Measurements from ENCODE around the gene HOXD13.
A peak's percentile ranks its signal among the peaks of the same experiment; 100 is the strongest.

The HOXD13 gene
- 0 reads per million in 4 donors for total RNA-seq

DNA sequence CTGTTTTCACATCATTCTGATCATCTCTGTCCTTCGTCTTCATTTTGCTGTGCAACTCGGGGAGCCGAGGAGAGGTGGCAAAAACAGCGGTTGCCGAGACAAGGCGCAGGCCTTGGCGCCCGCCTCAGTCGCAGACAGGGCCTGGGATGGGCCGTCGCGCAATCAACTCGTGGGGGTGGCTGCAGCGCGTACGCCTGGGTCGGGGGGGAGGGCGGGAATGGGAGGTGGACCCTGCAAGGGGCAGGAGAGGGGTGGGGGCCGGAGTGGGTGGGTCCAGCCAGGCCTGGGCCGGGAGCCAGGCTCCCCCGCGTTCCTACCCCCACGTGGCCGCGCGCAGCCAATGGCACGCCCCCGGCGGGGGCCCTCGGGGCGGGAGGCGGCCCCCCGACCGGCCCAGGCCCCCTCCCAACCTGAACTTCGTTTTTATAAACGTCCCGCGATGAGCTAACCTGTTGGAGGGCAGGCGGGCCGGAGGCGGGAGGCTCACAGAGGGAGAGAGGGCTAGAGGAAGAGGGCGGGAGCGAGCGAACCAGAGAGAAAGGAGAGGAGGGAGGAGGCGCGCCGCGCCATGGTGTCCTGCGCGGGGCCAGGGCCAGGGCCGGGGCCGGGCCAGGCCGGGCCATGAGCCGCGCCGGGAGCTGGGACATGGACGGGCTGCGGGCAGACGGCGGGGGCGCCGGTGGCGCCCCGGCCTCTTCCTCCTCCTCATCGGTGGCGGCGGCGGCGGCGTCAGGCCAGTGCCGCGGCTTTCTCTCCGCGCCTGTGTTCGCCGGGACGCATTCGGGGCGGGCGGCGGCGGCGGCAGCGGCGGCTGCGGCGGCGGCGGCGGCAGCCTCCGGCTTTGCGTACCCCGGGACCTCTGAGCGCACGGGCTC is at the start of gene HOXD13:
Gene HOXD13 (plus strand): TSS at position 452 of the 875 bp plus-strand sequence. CDS start 170 bp downstream, at position 622.
- no peak for DNase-seq

DNA sequence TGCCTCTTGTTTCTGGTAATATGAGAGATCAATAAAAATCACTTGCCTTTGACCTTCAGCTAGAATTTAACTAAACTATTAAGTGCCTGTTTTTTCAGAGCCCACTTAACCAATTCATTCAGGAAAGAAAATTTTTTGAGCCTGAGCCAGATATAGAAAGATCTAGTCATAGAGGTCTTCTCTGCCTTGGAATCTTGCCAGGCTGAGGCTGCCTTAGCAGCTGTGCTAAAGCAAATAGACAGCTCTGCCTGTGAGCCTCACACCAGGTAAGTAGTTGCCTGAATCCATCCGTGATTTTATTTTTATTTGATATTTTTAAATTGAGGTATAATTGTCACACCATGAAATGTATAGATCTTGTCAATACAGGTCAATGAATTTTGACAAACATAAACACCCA is 36.1 kb upstream of the HOXD13 start:
- DNase-seq, result no peak

DNA sequence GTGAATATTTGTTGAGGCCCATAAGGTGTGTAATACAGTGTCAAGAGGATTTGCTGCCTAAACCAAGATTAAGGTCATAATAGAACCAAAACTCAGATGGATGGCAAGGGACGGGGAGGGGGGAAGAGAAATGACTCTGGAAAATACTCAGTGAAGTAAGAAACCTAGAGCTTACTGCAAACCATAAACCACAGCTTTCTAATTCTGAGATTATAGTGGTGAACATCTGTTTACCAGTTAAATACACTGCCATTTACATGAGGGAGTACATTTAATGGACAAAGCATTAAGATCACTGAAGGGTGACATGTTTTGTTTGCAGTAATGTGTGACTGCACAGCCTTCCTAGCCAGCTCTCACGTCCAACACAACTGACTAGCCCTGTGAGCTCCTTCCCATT is 28.6 kb upstream of the HOXD13 start:
- peak in 1 of 5 donors; percentile 21 for DNase-seq

DNA sequence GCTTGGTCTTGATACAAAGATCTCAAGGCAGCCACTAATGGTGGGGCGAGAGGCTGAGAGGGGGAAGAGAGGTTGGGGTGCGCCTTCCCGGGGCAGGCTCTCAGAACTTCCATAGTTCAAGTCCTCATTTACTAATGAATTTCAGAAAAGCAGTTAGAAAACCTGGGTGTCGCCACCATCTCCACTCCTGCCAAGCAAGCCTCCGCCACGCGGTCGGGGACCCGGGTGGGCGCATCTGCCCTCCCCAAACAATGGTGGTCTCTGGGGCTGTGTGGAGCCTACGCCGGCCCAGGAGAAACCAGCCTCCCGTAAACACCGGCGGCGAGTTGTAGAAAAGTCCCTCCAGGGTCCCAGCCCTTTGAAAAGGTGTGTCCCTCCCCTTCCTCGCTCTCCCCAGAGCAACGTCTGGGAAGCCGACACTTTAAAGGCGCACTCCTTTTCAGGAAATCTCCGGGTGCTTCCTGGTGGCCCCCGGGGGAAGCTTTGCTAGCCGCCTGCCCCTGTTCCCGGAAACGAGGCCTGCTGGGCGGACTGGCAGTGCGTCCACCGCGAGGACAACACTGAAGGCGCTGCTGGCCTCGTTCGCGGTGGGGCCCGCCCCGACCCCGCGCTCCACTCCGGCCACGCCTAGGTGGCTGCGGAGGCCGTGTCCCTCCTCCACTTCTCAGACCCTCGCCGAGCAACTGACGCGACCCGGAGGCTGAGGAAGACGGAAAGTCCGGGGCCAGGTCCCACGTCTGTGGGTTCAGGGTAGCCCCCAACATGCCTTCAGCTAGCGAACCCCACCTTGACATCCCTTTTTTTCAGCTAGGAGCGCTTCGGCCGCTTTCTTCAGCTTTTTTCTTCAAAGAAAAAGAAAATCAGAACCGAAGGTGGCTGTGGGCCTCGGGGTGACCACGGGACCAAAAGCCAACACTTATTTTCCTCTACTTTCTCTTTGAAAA is 25.6 kb upstream of the HOXD13 start:
- DNase-seq, result no peak

DNA sequence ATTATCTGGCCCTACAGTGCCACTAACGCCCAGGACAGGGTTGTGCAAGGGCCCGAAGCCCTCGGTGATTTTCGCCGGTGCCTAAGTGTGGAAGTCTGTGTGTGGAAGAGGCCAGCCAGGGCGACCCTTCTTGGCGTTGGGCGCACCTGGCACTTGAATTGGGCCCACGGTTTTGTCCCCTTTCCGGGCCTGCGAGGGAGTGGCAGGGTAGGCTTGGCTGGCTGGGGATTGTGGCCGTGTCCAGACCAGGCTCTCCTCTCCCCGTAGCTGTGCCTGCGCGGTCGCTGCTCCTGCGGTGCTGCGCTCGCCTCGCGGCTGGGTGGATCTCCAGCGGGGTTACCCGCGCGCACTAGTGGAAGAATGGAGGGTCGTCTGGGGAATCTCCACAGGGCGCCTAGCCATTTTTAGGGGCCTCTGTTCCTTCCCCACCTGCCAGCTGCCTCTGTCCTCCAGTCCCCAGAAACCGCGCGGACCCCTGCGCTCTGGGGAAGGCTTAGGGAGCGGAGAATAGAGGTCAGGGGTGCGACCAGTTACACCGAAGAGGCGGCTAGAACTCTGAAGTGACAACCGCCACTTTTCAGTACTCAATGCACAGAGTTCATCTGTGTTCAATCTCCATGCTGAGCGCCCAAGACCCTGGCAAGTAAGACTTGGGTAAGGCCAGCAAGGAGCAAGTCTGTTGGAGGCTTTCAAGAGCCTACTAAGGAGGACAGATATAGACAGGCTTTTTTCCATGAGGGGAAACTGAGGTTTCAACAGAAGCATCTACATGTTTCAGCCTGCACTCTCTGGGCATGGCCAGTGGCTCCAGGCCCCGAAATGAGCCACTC is 24.7 kb upstream of the HOXD13 start:
- no peak for DNase-seq

DNA sequence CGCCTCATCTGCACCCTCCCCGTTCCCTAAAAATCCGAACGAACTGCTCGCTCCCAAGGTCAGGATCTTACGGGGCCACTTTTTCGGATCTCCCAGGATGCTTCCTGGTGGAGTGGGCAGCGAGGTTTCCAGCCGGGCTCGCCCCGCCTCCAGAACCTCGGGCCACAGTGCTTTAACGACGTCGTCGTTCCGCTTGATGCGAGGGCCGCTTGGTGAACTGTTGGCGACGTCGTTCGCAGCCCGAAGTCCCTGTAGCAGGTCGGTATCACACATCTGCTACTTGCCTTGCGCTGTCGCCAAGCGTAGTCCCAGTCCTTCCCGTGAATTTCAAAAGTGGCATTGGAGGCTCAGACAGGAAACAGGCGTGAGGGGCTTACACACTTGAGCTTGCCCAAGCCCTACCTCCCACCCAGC is 24.1 kb upstream of the HOXD13 start:
- no peak for DNase-seq

DNA sequence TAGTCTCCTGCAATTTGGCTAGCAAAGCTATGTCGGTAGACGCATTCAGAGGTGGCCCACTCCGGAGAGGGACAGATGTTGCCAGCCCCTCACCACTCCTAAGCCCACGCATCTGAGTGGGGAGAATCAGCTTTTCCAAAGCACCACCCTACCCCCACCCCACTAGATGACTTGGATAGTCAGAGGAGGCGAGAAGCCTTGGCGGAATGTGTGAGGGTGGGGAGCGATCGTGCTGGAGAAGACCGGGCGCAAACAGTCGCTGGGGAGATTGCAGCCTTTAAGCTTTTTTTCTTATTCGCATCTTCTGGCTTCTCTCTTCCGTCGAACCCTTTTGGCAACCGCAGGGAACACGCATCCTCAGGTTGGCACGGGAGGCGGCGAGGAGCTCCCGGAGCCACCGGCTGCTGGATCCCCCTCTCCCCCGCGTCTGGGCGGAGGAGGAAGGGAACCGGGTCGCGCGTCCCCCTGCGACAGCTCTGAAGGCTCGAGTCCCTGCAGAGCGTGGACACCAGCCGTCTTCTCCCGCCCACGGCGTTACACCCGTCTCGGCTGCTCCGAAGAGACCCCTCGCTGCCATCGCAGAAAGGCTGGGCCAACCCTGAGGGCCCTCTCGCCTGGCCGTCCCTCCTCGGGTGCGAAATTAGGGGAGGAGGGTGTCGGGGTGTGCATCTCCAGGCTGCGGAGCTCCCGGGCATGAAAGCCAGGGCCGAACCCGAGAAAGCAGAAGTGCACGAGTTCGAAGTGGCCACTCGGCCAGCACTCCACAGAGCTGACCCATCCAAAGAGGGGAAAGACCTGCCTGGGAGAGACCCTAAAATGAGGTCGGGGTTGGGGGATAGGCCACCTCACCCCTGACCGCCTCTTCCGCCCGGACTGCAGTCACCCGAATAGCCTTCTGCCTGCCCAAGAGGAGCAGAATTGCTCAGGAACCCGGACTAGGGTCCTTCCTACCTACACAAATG is 20.9 kb upstream of the HOXD13 start:
- no peak for DNase-seq

DNA sequence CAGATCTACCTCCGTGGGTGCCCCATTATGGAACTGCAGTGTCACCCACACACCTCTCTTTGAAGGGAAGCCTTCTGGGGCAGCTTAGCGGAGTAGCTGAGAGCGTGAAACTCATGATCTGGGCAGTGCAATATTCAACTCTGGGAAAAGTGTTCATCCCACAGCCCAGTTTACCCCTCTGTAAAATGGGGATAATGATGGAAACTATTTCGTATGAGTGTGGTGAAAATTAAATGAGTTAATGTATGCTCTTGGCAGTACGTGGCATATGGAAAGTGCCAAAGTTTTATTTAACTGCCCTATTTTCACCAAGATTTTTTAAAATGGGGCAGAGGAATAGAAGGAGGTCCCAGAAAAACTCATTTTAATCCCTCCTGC is 20.2 kb upstream of the HOXD13 start:
- DNase-seq, result no peak

DNA sequence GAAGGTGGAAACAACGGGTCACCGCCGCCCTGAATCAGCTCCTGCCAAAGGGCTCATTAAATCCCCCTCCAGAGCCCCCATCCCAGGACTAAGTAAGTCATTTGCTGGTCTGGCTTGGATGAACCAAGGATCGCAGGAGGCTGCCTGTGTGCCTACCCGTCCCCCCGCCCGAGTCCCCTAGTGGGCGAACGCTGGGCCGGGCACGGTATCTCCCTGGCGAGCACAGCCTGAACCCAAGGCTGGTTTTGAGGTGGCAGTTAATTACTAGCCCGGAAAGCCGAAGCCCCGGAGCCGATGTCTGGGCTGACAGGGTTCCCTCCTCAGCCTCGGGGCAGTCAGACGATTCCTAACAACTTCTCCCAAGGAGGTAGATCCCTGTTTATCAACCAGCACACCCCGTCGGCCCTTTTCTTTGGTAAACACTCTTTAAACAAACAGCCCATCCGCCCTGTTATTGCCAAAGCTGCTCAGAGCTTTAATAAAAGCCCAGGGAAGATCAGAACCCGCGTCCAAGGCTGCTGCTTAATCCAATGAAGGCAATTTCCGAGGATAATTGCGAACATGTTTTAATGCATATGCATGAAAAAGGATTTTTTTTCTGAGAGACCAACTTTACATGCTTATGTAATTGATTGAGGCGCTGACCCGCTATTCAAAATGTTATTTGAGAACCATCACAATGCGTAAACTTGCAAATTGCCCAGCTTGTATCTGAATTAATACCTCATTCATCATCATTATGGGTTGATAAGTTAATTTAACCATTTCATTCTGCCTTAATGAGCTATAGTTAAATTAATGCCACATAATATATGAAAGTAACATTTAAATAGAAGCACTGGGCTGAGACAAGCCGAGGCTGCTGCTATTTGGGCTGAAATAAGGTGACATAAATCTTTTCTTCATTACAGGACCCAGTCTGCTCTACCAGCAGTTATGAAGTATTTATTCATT is 19.3 kb upstream of the HOXD13 start:
- no peak for DNase-seq

DNA sequence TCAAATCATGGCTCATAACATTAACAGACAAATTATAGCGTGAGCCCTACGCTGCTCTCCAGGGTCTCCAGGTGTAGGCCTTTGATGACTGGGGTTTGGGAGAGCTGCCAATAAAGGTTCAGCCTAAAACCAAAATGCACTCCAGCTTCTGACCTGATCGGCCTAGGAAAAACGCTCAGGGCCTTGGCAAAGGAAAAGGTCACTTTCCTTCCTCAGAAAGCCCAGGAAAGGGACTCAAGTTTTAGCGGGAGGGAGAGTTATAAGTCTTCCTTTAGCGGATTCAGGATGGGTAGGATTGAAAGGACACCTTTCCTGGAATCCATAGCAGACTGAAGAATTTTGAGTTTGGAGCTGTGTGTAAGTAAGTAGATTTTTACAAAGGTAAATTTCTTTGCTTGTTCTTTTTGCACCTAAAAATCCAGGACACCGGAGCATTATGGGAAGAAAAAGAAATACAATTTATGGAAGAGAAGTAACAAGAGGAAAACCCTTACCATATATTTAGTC is 17.5 kb upstream of the HOXD13 start:
- no peak for DNase-seq

DNA sequence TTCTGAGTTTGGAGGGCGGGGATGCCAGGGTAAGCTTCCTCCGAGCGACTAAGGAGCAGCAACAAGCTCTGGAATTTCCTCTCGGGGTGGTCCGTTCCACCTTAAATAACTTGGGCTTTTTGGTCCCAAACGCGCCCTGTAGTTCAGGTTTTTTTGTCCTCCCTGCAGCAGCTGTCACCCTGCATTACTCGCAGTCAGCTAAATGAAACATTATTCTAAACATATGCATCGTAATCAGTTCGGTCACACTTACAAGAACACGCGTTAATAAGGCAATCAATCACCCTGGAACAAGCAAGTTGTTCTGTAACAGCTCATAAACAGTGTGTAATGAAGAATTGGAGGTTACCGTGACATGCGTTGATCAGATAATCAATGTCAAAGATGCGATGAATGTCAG is 17.0 kb upstream of the HOXD13 start:
- DNase-seq, result no peak

DNA sequence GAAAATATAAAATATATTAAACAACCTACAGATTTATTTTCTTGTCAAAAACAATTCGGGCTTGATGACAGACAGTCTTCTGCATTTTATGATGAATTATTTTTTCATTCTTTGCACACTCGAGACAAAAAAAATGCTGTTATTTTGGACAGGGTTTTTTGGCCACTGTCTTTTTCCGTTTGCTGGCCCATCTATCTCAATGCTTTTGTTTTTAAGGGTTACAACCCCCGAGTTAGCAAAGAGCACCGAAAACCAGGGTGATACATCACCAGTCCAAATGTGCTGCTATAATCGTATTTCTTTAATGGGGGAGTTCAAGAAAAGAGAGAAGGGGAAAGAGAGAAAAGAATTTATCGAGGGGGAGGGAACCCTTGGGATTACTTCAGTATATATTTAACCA is 16.5 kb upstream of the HOXD13 start:
- no peak for DNase-seq

DNA sequence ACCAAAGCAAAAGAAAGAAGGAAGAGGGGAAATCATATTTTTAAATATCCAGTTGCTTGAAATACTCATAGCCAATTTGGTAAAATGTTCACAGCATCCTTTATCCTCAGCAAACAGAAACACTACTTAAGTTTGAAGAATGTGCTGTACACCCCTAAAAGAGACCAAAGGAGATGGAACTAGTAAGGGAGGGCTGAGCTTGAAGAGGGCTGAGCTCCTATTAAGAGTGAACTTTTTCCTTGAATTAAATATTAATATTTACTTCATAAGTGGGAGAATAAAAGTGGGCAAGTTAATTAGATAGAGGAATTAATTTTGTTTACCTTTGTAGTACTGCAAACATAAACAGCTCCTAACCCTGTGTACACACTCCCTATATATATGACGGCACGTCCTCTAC is 15.7 kb upstream of the HOXD13 start:
- DNase-seq, result no peak

DNA sequence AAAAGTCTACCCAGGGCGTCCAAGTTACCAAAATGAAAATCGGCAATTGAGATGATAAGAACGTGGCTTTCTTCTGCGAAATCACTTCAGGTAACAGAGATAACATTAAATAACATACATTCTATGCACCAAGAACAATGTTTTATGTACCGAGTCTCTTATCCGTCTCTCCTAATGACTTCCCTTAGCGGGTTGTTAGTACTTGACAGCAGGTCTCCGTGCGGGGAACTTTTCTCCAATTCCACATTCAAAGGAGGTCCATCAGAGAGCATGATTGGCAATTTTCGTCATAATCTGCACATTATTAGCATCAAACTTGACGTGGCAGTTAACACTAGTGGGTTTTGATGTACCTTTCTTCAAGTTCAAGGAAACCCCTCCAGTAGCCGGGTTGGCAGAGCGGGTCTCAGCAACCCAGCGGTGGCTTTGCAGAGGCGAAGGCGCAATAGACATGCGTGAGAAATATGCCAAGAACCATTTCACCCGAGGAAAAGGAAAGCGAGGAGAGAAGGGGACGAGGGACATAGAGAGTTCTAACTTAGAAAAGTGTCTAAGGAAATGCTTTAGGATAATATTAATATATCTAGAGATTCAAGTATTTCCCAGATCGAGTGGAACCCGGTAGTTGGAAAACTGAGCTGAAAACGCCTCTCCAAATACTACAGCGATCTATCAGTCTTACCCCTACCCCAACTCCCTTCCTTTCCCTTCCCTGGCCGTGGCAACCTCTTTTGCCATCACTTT is 13.8 kb upstream of the HOXD13 start:
- DNase-seq, result no peak

DNA sequence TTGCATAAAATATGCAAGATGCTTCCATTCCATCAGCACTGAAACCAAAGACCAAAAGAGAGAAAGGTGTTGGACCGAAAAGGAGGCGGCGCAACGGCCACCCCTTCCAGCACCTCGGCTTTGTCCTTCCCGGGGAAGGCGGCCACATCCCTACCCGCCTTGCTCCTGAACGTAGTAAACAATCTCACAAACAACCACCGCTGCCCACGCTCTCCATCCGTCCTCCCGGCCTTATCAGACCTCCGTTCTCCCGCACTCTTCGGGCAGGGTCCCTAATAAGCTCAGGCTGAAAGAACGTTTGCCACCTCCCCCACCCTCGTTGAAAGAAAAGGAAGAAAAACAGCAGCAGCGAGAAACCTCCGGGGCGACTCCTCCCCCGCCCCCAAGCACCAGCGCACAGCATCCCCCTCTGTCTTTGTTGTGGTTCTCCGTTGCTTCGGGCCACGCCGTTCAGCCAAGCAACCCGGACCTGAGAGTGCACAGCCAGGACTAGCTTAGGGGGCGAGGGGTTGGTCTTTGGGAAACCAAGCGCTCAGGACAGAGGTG is 13.2 kb upstream of the HOXD13 start:
- no peak for DNase-seq

DNA sequence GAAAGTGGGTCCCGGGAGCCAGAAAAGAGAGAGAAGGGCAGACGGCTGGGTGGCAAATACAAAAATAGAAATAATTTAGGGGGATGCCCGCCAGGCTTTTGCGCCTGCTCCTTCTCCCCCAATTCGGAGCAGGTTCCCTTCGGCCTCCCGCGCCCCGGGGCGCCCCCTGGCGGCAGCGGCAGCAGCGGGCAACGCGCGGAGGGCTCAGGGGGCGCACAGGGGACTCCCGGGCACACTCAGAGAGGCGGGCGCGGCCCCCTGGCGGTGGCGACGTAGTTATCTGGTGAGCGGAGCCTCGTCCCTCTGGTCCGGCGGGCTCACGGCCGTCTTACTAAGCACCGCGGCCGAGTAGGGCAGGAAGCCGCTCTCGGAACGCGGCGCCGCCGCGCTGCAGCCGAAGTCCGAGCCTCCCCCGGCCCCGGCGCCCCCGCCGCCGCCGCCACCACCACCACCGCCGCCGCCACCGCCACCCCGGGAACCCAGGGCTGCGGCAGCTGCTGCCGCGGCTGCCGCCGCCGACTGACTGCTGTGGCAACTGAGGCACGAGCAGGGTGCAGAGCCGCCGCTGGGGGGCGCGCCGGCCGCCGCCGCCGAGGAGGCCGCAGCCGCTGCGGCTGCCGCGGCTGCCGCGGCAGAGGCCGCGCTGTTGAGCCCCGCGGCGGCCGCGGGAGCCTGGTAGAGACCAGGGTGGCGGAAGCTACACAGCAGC is 12.5 kb upstream of the HOXD13 start:
- no peak for DNase-seq

DNA sequence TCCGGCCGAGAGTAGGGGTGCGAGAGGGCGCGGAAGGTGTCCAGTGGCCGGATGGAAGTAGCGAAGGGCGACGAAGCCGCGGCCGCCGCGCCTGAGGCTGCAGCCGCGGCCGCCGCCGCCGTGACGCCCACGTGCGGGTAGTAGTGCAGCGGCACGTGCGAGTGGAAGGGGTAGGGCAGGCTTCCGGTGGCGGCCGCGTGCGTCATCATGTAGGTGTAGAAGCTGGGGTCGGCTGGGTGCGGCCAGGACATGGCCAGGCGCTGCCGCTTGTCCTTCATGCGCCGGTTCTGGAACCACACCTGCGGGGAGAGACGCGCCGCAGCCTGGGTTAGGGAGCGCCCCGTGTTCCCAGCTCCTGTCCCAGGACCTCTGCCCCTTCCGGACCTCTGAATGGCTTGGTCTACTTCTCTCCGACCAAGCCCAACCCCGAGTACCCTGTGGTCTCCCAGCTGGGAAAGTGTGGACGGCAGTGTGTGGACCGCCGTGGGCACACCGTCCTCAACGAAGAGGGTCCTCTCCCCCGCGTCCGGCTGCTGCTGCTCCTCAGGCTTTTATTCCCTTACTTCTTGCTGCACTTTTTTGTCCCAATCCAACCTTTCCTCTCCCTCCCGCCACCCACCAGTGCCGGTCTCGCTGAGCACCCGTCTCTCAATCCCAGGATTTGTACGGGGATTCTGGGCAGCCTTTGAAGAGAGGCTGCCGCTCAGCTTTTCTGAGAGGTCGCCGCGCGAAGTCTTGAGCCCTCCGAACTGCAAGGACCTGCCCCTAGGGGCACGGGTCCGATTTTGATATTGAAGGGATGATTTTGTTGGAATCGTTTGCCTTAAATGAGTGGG is 11.8 kb upstream of the HOXD13 start:
- no peak for DNase-seq

All from T-helper 1 cell (primary cell).